Superior temporal gyrus (tissue), 1 donor: ENCODE measurements around the gene EID3.
"Not testable (repeated sequence)": the region's sequence is repeated elsewhere in the genome, so short reads cannot be mapped to it uniquely, and the experiment has no call there.

Experiments
- DNase-seq: peaks from one replicate; pipeline ENCODE4 v3.0.0-alpha.2; 2016; ENCODE audit errors: extremely low spot score

The EID3 gene

GRCh38 chr12:104312654-104313053, 9.1 kb downstream of the EID3 start:
- DNase-seq: no peak

- DNase-seq: no peak
These were observed 10.2 kb downstream of the EID3 start for GRCh38 chr12:104313568-104314241.

- no peak for DNase-seq
These were observed 10.7 kb downstream of the EID3 start for GRCh38 chr12:104314242-104314614.

DNA sequence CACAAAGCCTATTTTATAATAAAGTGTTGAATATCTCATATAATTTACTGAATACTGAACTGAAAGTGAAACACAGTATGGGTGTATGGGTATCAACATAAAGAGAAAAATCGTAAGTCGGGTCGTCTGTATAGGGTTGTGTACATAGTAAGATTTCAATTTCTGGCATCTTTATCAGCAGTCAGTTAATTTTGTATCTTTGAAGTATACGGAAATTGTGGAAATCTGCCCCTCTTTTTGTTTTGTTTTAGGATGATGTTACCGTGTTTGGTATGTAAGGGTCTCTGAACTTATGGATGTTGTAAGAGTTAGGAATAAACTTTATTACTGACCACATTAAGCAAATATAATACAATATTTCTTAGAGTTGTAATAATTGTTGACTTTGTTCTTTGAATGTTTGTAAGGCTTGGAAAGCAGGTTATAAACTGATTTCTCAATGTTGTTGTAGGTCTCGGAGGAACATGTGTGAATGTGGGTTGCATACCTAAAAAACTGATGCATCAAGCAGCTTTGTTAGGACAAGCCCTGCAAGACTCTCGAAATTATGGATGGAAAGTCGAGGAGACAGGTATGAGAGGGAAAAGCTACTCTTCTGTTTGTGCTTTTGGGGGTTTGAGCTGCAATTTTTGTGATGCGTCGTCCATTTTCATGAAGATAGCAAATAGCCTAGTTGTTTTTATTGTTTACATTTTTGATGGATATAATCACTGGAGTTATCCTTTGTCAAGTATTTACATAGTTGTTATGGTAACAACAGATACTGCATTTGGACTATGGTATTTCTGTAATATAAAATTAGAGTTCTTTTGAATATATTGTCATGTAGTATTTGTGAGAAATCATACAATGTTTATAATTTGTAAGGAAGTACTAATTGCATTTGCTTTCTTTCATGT, 12.0 kb downstream of the EID3 start:
- no peak for DNase-seq

GRCh38 chr12:104316936-104317335, 13.4 kb downstream of the EID3 start:
- DNase-seq: no peak

GRCh38 chr12:104317538-104318210, 14.1 kb downstream of the EID3 start:
- DNase-seq: no peak

DNA sequence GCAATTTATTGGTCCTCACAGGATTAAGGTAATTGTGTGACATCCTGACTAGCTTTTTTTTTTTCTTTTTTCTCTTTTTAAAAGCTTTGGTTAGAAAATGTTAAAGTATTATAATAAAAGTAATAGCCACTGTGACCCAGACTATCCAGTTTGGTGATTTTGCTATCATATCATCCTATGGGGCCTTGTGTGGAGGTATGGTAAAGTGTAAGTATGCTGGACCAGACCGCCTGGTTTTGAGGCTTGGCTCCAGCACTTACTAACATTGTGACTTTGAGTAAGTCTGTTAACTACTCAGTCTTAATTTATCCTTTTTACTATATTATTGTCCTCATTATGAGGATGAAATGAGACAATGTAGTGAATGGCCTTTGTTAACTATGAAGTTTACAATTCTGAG, 15.5 kb downstream of the EID3 start:
- no peak for DNase-seq

DNA sequence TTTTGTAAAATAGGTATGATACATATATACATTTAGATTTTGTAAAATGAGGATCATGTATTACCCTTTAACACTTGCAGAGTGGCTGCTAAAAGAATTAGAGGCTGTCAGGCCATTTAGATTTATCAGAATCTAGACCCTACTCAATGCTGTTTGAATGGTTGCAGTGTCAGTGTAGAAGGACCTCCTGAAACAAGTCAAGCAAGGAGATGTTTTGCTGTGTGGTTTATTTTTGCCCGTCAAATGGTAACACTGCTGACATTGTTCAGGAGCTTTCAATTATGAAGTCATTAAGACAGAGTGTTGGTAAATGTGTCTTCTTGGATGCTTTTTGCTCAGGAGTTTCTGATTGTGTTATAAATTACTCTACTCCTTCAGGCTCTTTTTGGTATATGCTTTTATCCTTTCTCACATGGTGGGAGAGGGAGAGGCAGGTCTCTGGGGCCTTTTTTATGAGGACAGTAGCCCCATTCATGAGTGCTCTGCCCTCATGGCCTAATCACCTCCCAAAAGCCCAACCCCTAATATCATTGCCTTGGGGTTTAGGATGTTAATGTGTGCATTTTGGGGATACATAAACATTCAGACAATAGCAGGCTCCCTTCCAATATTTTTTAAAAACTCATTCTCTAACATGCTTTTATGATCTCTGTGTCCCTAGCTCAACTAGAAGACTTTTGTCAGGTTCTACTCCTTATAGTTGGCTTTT, 16.5 kb downstream of the EID3 start:
- no peak for DNase-seq

GRCh38 chr12:104320627-104321024, 17.1 kb downstream of the EID3 start:
- no peak for DNase-seq

DNA sequence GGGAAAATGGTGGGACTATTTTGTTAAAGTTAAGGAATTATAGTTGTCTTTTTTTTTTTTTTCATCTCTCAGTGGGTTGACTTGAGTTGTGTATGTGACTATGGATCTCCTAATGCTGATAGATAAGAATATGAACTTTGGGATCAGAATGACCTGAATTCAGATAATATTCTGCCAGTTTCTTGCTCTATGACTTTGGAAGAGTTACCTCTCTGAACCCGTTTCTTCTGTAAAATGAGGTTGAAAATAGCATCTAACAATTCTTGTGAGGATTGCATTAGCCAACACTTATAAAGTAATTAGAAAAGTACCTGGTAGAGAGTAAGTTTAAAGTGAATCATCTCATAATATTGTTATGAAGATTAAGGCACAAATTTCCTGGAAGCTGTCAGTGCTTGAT, 18.4 kb downstream of the EID3 start:
- no peak for DNase-seq

DNA sequence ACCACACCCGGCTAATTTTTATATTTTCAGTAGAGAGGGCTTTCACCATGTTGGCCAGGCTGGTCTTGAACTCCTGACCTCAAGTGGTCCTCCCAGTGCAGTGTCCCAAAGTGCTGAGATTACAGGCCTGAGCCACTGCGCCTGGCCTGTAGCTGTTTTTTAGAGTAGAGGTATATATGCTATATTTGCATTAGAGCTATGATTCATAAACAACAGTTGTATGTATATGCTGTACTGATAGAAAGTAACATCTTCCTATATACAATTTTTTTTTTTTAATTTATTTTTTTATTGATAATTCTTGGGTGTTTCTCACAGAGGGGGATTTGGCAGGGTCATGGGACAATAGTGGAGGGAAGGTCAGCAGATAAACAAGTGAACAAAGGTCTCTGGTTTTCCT, 19.0 kb downstream of the EID3 start:
- not testable (repeated sequence) for DNase-seq

GRCh38 chr12:104323899-104324298, 20.4 kb downstream of the EID3 start:
- DNase-seq: no peak

- DNase-seq: not testable (repeated sequence)
These were observed 24.7 kb downstream of the EID3 start for GRCh38 chr12:104328278-104328677.

GRCh38 chr12:104328790-104329189, 25.3 kb downstream of the EID3 start:
- DNase-seq: no peak

DNA sequence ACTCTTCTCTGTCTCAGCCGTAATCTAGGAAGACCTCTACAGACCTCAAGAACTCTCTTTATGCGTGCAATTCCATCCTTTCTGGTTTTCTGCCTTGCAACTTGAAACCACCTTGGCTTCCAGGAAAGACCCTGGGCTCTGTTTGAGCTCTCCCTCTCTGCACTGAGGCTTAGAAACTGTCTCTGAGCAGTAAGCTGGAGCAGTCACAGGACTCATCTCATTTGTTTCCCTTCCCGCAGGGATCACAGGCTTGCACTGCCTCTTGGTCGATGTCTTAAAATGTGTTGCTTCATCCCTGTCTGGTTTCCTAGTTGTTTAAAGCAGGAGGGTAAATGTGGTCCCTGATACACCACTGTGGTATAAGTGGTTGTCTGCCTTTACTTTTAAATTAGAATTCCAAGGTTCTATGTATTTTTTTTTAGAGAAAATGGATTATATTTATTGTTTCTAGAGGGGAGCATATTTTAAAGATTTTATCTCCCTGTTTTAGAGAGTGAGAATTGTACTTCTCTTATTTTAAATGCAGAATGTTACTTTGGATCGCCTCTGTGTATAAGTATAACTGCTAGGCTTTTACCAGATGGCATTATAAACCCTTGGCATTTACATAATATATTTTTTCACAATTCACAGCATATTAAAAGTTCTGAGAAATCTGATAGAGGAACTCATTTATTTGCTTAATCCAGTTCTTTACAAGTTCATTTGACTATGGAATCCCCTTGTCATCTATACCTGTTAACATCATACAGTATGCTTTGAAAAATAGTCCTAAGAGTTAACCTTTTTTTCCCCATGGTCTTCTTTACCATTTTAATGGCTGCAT, 26.4 kb downstream of the EID3 start:
- DNase-seq: no peak

- no peak for DNase-seq
These were observed 27.8 kb downstream of the EID3 start for GRCh38 chr12:104331376-104331775.

- DNase-seq: not testable (repeated sequence)
These were observed 28.7 kb downstream of the EID3 start for GRCh38 chr12:104332273-104332672.

GRCh38 chr12:104333692-104334255, 30.2 kb downstream of the EID3 start:
- DNase-seq: no peak

GRCh38 chr12:104334581-104334980, 31.0 kb downstream of the EID3 start:
- no peak for DNase-seq

DNA sequence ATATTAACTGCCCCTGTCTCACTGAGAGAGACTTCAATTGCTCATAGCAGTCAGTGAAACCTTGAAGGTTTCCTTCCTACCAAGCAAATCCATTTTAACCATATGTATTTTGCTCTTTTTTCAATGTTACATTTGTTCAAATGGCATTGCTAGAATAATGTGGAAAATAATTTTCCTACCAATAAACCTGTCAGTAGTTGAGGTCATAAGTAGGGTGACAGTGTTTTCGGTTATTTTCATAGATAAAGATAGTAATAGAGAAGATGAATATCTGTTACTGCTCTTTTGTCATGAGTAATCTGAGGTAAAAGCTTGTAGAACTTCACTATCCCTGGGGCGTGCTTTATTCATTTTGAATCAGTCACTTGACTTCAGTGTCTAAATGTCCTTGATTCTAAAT, 32.6 kb downstream of the EID3 start:
- DNase-seq: no peak
